HG03139 (cell line): Measurements from ENCODE around the gene LIPN.
"Not testable (repeated sequence)": the region's sequence is repeated elsewhere in the genome, so short reads cannot be mapped to it uniquely, and the experiment has no call there.

Source experiments
- ATAC-seq: cut with Tn5 transposase; IDR thresholded peaks from one replicate; pipeline ENCODE4 v1.9.1; 2021; ENCODE audit not compliant: unreplicated experiment

The LIPN gene

GRCh38 chr10:88759366-88760101 is at the start of gene LIPN:
TSS of gene LIPN (plus strand) at chr10:88760020. CDS start at chr10:88761406, 1,386 bp downstream.
- ATAC-seq, result no peak

GRCh38 chr10:88715517-88715916 is 44.3 kb upstream of the LIPN start:
- no peak for ATAC-seq

GRCh38 chr10:88721392-88721791 is 38.4 kb upstream of the LIPN start:
- no peak for ATAC-seq

- ATAC-seq, result no peak
Observed at GRCh38 chr10:88725798-88726197, 34.0 kb upstream of the LIPN start.

- no peak for ATAC-seq
Observed at GRCh38 chr10:88728107-88728763, 31.6 kb upstream of the LIPN start.

GRCh38 chr10:88730864-88731263 is 29.0 kb upstream of the LIPN start:
- ATAC-seq, result no peak

GRCh38 chr10:88731296-88731695 is 28.5 kb upstream of the LIPN start:
- ATAC-seq, result no peak

GRCh38 chr10:88733215-88733614 is 26.6 kb upstream of the LIPN start:
- ATAC-seq, result no peak

GRCh38 chr10:88735661-88736060 is 24.2 kb upstream of the LIPN start:
- ATAC-seq, result no peak

GRCh38 chr10:88741921-88742320 is 17.9 kb upstream of the LIPN start:
- not testable (repeated sequence) for ATAC-seq

GRCh38 chr10:88742448-88742847 is 17.4 kb upstream of the LIPN start:
- no peak for ATAC-seq

- no peak for ATAC-seq
Observed at GRCh38 chr10:88744002-88744401, 15.8 kb upstream of the LIPN start.

GRCh38 chr10:88745633-88746032 is 14.2 kb upstream of the LIPN start:
- no peak for ATAC-seq

- ATAC-seq, result no peak
Observed at GRCh38 chr10:88754287-88754686, 5.5 kb upstream of the LIPN start.

- ATAC-seq, result no peak
Observed at GRCh38 chr10:88755753-88756152, 4.1 kb upstream of the LIPN start.

- no peak for ATAC-seq
Observed at GRCh38 chr10:88756660-88757059, 3.2 kb upstream of the LIPN start.

- no peak for ATAC-seq
Observed at GRCh38 chr10:88762906-88763305, 3.1 kb downstream of the LIPN start.

- ATAC-seq, result no peak
Observed at GRCh38 chr10:88763441-88763840, 3.6 kb downstream of the LIPN start.

- ATAC-seq, result no peak
Observed at GRCh38 chr10:88764110-88764509, 4.3 kb downstream of the LIPN start.

- no peak for ATAC-seq
Observed at GRCh38 chr10:88765816-88766215, 6.0 kb downstream of the LIPN start.

- ATAC-seq, result no peak
Observed at GRCh38 chr10:88769384-88769783, 9.6 kb downstream of the LIPN start.

- ATAC-seq, result no peak
Observed at GRCh38 chr10:88781206-88781605, 21.4 kb downstream of the LIPN start.

GRCh38 chr10:88782222-88782621 is 22.4 kb downstream of the LIPN start:
- no peak for ATAC-seq
